H1 (cell line): Measurements from ENCODE around the gene SHISA9. TPM values are rescaled to one million over a fixed set of nuclear protein-coding genes. Genes with fewer than 3 reads are reported as not detected.

ENCODE experiments used
- CTCF ChIA-PET: fragments of 300-600 bp; sonication (Branson Sonifier 250); formaldehyde crosslinking; loops from one replicate; lab custom pipeline; 2021; ENCODE audit not compliant: partially characterized antibody; lab: Charles Lee
- POLR2A ChIA-PET: fragments of 300-600 bp; sonication (Branson Sonifier 250); formaldehyde crosslinking; loops from one replicate; lab custom pipeline; 2021; ENCODE audit warnings: inconsistent platforms; ENCODE audit not compliant: partially characterized antibody; lab: Charles Lee
- DNase-seq, 2 experiments: peaks; one replicate each; pipeline versions ENCODE4 v3.0.0 to v3.0.0-alpha.2; 2010 to 2022; ENCODE audit warnings: low spot score in 2 of 2, low read depth in 1 of 2, mixed read lengths in 1 of 2
- FAIRE-seq: peaks from 2 replicates; lab custom pipeline; 2011; peaks lifted over from hg19 to GRCh38; lab: Jason Lieb, UNC
- H2AFZ ChIP-seq: 2 replicates; pipeline ENCODE4 v1.8.1; 2012; ENCODE audit warnings: low read length, inconsistent platforms
- H2AK5ac ChIP-seq: 2 replicates; pipeline ENCODE4 v1.6.1; 2013; ENCODE audit warnings: low read depth, low read length
- H2BK120ac ChIP-seq: replicated peaks from 2 replicates; pipeline ENCODE3; 2013; ENCODE audit warnings: low read depth, low read length, inconsistent platforms
- H2BK12ac ChIP-seq: 2 replicates; pipeline ENCODE4 v1.6.1; 2013; ENCODE audit warnings: low read depth, low read length
- H2BK15ac ChIP-seq: 2 replicates; pipeline ENCODE4 v1.6.1; 2013; ENCODE audit warnings: low read length
- H2BK20ac ChIP-seq: 2 replicates; pipeline ENCODE4 v1.6.1; 2013; ENCODE audit warnings: low read length
- H2BK5ac ChIP-seq: 2 replicates; pipeline ENCODE4 v1.6.1; 2013; ENCODE audit warnings: low read depth, low read length
- H3K14ac ChIP-seq: 2 replicates; pipeline ENCODE4 v1.6.1; 2013; ENCODE audit warnings: inconsistent platforms; ENCODE audit not compliant: insufficient read length
- H3K18ac ChIP-seq: 2 replicates; pipeline ENCODE4 v1.6.1; 2013; ENCODE audit warnings: low read length; ENCODE audit errors: extremely low read depth
- H3K23ac ChIP-seq: 2 replicates; pipeline ENCODE4 v1.6.1; 2013; ENCODE audit warnings: inconsistent platforms; ENCODE audit not compliant: insufficient read length
- H3K23me2 ChIP-seq: 2 replicates; pipeline ENCODE4 v1.6.1; 2013; ENCODE audit warnings: low read depth, low read length
- H3K27ac ChIP-seq: 2 replicates; pipeline ENCODE4 v1.6.1; 2011; ENCODE audit warnings: low read depth, low read length, inconsistent platforms
- H3K27me3 ChIP-seq, 4 experiments: replicated peaks in 1 of 4; 1 replicate in 1 of 4; 2 replicates in 3 of 4; pipeline versions ENCODE4 v1.6.1 to v1.8.1; 2011 to 2013; ENCODE audit warnings: low read length in 3 of 4, mild to moderate bottlenecking in 3 of 4, inconsistent platforms in 2 of 4, mixed read lengths in 2 of 4, moderate library complexity in 1 of 4; ENCODE audit not compliant: control insufficient read depth in 3 of 4, insufficient read depth in 3 of 4; ENCODE audit errors: extremely low read depth in 1 of 4
- H3K36me3 ChIP-seq, 4 experiments: 2 replicates each; pipeline versions ENCODE4 v1.6.1 to v1.8.1; 2011 to 2013; ENCODE audit warnings: mild to moderate bottlenecking in 4 of 4, low read length in 3 of 4, moderate library complexity in 2 of 4, control low read depth in 1 of 4, inconsistent platforms in 1 of 4; ENCODE audit not compliant: insufficient read depth in 4 of 4, control insufficient read depth in 2 of 4
- H3K4ac ChIP-seq: replicated peaks from 2 replicates; pipeline ENCODE3; 2013; ENCODE audit warnings: low read length, low read depth, mixed read lengths, inconsistent platforms; ENCODE audit not compliant: insufficient read length
- H3K4me1 ChIP-seq, 4 experiments: replicated peaks in 1 of 4; 1 replicate in 1 of 4; 2 replicates in 3 of 4; pipeline versions ENCODE4 v1.6.1 to v1.8.1; 2011 to 2013; ENCODE audit warnings: low read length in 3 of 4, inconsistent platforms in 2 of 4, mixed read lengths in 1 of 4; ENCODE audit not compliant: insufficient read depth in 4 of 4, control insufficient read depth in 3 of 4
- H3K4me2 ChIP-seq, 2 experiments: 2 replicates each; pipeline versions ENCODE4 v1.6.1 to v1.8.1; 2011 to 2013; ENCODE audit warnings: low read depth in 2 of 2, low read length in 2 of 2, control low read depth in 1 of 2, inconsistent platforms in 1 of 2, mild to moderate bottlenecking in 1 of 2; ENCODE audit not compliant: insufficient read depth in 1 of 2
- H3K4me3 ChIP-seq, 4 experiments: fragments of 200-600, 300-600 bp in 1 of 4; sonication (generic), shearing (Covaris generic), sonication (Bioruptor Twin) in 1 of 4; 2 replicates each; pipeline versions ENCODE4 v1.5.1 to v1.8.1; 2011 to 2016; ENCODE audit warnings: low read length in 4 of 4, low read depth in 3 of 4, control low read depth in 2 of 4, inconsistent platforms in 2 of 4, mild to moderate bottlenecking in 2 of 4, mixed read lengths in 1 of 4, moderate library complexity in 1 of 4; ENCODE audit not compliant: insufficient read depth in 2 of 4; ENCODE audit errors: extremely low read depth in 1 of 4
- H3K56ac ChIP-seq: replicated peaks from 2 replicates; pipeline ENCODE3; 2013; ENCODE audit warnings: low read depth, mild to moderate bottlenecking, mixed read lengths, low read length, inconsistent platforms; ENCODE audit not compliant: insufficient read length
- H3K79me1 ChIP-seq: 2 replicates; pipeline ENCODE4 v1.6.1; 2013; ENCODE audit warnings: low read depth, low read length, control low read depth
- H3K79me2 ChIP-seq, 2 experiments: 2 replicates each; pipeline versions ENCODE4 v1.6.1 to v1.8.1; 2012 to 2013; ENCODE audit warnings: low read length in 2 of 2, mild to moderate bottlenecking in 2 of 2, inconsistent platforms in 1 of 2; ENCODE audit not compliant: insufficient read depth in 2 of 2, control insufficient read depth in 1 of 2
- H3K9ac ChIP-seq, 4 experiments: replicated peaks in 1 of 4; 1 replicate in 1 of 4; 2 replicates in 3 of 4; pipeline versions ENCODE4 v1.6.1 to v1.8.1; 2011 to 2013; ENCODE audit warnings: low read depth in 3 of 4, low read length in 3 of 4, control low read depth in 2 of 4, mild to moderate bottlenecking in 2 of 4, moderate library complexity in 2 of 4, inconsistent platforms in 1 of 4; ENCODE audit errors: extremely low read depth in 1 of 4
- H3K9me3 ChIP-seq, 2 experiments: 2 replicates each; pipeline versions ENCODE4 v1.6.1 to v1.8.1; 2012 to 2013; ENCODE audit warnings: mild to moderate bottlenecking in 2 of 2, moderate library complexity in 2 of 2, control low read depth in 1 of 2, inconsistent platforms in 1 of 2, low read depth in 1 of 2, low read length in 1 of 2, mixed read lengths in 1 of 2; ENCODE audit not compliant: insufficient read depth in 2 of 2
- H4K20me1 ChIP-seq, 2 experiments: replicated peaks in 1 of 2; 2 replicates each; pipeline versions ENCODE3 to v1.8.1; 2011 to 2013; ENCODE audit warnings: inconsistent platforms in 2 of 2, low read length in 2 of 2, mild to moderate bottlenecking in 1 of 2; ENCODE audit not compliant: insufficient read depth in 2 of 2, control insufficient read depth in 1 of 2
- H4K5ac ChIP-seq: 2 replicates; pipeline ENCODE4 v1.6.1; 2013; ENCODE audit warnings: low read length, low read depth, mixed read lengths, inconsistent platforms; ENCODE audit not compliant: insufficient read length
- H4K8ac ChIP-seq: 2 replicates; pipeline ENCODE4 v1.8.0; 2013; ENCODE audit warnings: mild to moderate bottlenecking, moderate library complexity, low read length, inconsistent platforms; ENCODE audit not compliant: insufficient read depth; ENCODE audit errors: extremely low read depth
- H4K91ac ChIP-seq: replicated peaks from 2 replicates; pipeline ENCODE3; 2013; ENCODE audit warnings: low read length, mixed read lengths, inconsistent platforms; ENCODE audit not compliant: insufficient read length
- BRCA1 ChIP-seq: IDR thresholded peaks from 2 replicates; pipeline ENCODE4 v1.6.1; 2012; ENCODE audit warnings: low read depth, low read length, improper control_type of control experiment
- CEBPB ChIP-seq: IDR thresholded peaks from 2 replicates; pipeline ENCODE4 v1.6.1; 2012; ENCODE audit warnings: low read depth, low read length
- CHD1 ChIP-seq: IDR thresholded peaks from 2 replicates; pipeline ENCODE4 v1.6.1; 2012; ENCODE audit warnings: low read depth, low read length, improper control_type of control experiment
- CHD2 ChIP-seq: IDR thresholded peaks from 2 replicates; pipeline ENCODE4 v1.6.1; 2012; ENCODE audit warnings: low read length, improper control_type of control experiment
- CREB1 ChIP-seq: IDR thresholded peaks from 2 replicates; pipeline ENCODE4 v1.6.1; 2012; ENCODE audit warnings: inconsistent platforms
- CTCF ChIP-seq, 3 experiments: IDR thresholded peaks; 1 replicate in 2 of 3; 2 replicates in 1 of 3; pipeline versions ENCODE4 v1.5.1 to v1.6.1; 2011; ENCODE audit warnings: low read length in 3 of 3, mild to moderate bottlenecking in 3 of 3, inconsistent platforms in 2 of 3, low read depth in 1 of 3, moderate library complexity in 1 of 3; ENCODE audit not compliant: insufficient read depth in 1 of 3; ENCODE audit errors: control extremely low read depth in 1 of 3
- JUND ChIP-seq: IDR thresholded peaks from 2 replicates; pipeline ENCODE4 v1.6.1; 2011; ENCODE audit warnings: mild to moderate bottlenecking, improper control_type of control experiment, low read length
- RAD21 ChIP-seq, 2 experiments: IDR thresholded peaks in 1 of 2; conservative IDR thresholded peaks in 1 of 2; 2 replicates each; pipeline ENCODE4 v1.6.1; 2011; ENCODE audit warnings: low read depth in 2 of 2, low read length in 2 of 2, improper control_type of control experiment in 1 of 2, inconsistent platforms in 1 of 2, mild to moderate bottlenecking in 1 of 2, moderate library complexity in 1 of 2
- RFX5 ChIP-seq: IDR thresholded peaks from 2 replicates; pipeline ENCODE4 v1.6.1; 2011; ENCODE audit warnings: low read depth, low read length, improper control_type of control experiment, borderline replicate concordance
- RXRA ChIP-seq: IDR thresholded peaks from 2 replicates; pipeline ENCODE4 v1.6.1; 2011; ENCODE audit warnings: low read depth, mild to moderate bottlenecking, low read length, moderate library complexity; ENCODE audit not compliant: insufficient read depth
- SIRT6 ChIP-seq: IDR thresholded peaks from one replicate; pipeline ENCODE4 v1.7.1; 2012; ENCODE audit warnings: low read length, inconsistent platforms
- SRF ChIP-seq: IDR thresholded peaks from 2 replicates; pipeline ENCODE4 v1.6.1; 2011; ENCODE audit warnings: mild to moderate bottlenecking, low read depth, low read length, moderate library complexity
- YY1 ChIP-seq: IDR thresholded peaks from 2 replicates; pipeline ENCODE4 v1.6.1; 2011; ENCODE audit warnings: low read depth, mild to moderate bottlenecking, low read length
- WGBS, 2 experiments: shearing (Covaris generic) in 1 of 2; methylation state at CpG; one replicate each; pipeline versions ENCODE4 v1.1.6 to v1.1.7; 2013 to 2015; ENCODE audit warnings: low lambda C conversion rate in 2 of 2, mixed read lengths in 2 of 2, inconsistent platforms in 1 of 2, low coverage in 1 of 2, missing lambda C conversion rate in 1 of 2; ENCODE audit not compliant: insufficient replicate concordance in 2 of 2, insufficient coverage in 1 of 2, insufficient read length in 1 of 2; ENCODE audit errors: extremely low coverage in 1 of 2, missing lambda C conversion rate in 1 of 2; 5-methylcytosine and 5-hydroxymethylcytosine counted together
- polyA plus RNA-seq, 7 experiments: library from polyadenylated mRNA; depleted of rRNA in 3 of 7; stranded (reverse) in 5 of 7; unstranded in 2 of 7; fragments of >200 nt in 5 of 7; fragments of 200-250 nt in 2 of 7; gene quantifications; 1 replicate in 5 of 7; 2 replicates in 1 of 7; 4 replicates in 1 of 7; pipeline versions ENCODE4 v1.2.1 to v1.2.3, GENCODE V29; 2011 to 2013; ENCODE audit warnings: missing spikeins in 2 of 7, mixed read lengths in 2 of 7
- total RNA-seq: library from RNA; stranded (reverse); fragmentation: NEBNext Ultra II Directional; extraction: Animal tissue kit (Norgen Biotek cat#: 25700); gene quantifications from 2 replicates; pipeline ENCODE4 v1.2.1, GENCODE V29; 2021

SHISA9 gene
- total and polyA plus RNA-seq, 2 of the 8 experiments (the other 6 are each of a cell fraction or from before 2014, with no cell fraction given): 25.6 to 39.8 TPM

GRCh38 chr16:12896562-12896961, 4.8 kb upstream of the SHISA9 start:
- Histone ChIP-seq H3K23me2 (peaks cover 7% of the 10 kb centered on the region), H2BK5ac (no peak overlapping the region), H3K9ac (no peak overlapping the region), H4K8ac (no peak overlapping the region), H4K5ac (no peak overlapping the region), H3K27me3 (peaks cover 0 to 2% (median 0%) of the 10 kb centered on the region in 4 experiments; a peak in 3 of 7 replicates), H3K23ac (no peak overlapping the region), H3K4me1 (peaks cover 6 to 12% (median 8%) of the 10 kb centered on the region in 4 experiments), H2BK120ac (no peak overlapping the region), H2BK20ac (no peak overlapping the region), H2AFZ (no peak overlapping the region), H3K4me3 (no peak overlapping the region), H4K91ac (no peak overlapping the region), H2BK15ac (no peak overlapping the region), H3K27ac (no peak overlapping the region), H3K56ac (no peak overlapping the region), H3K4me2 (no peak overlapping the region), H3K18ac (no peak overlapping the region), H3K14ac (no peak overlapping the region), H3K79me1 (no peaks in the 10 kb centered on the region; the same call in 1 of the 2 replicates), H3K79me2 (no peaks in the 10 kb centered on the region), H4K20me1 (peaks cover 0 to 2% of the 10 kb centered on the region in 2 experiments), H3K4ac (no peak overlapping the region), H2AK5ac (no peak overlapping the region), H3K9me3 (no peaks in the 10 kb centered on the region), H3K36me3 (no peaks in the 10 kb centered on the region), H2BK12ac (no peak overlapping the region)
- WGBS, 2 experiments: 34% methylated on average over 4 of the region's 4 CpGs; no CpG with 5 or more reads in 1 of the 2 experiments
- ChIA-PET CTCF (interaction anchor here (0.5 to 2.9 kb wide), 11 partner anchors 10 to 978 kb away, joined by 3 to 17 read pairs (median 3); no protein-coding TSS in a partner anchor), POLR2A (no interaction called here)
- no peak for DNase-seq
- TF ChIP-seq CTCF (IDR thresholded peaks at IDR 0.05; ENCODE audit: control extremely low read depth in 1 of 3, insufficient read depth in 1 of 3, low read depth in 1 of 3, low read length in 3 of 3): peak; percentile 5 to 80 (median 78)
- TF ChIP-seq CEBPB: peak; percentile 22; the same call in 1 of the 2 replicates
- no peak for TF ChIP-seq CREB1
- no peak for TF ChIP-seq JUND
- TF ChIP-seq SIRT6: no peak
- TF ChIP-seq CHD1: no peak
- TF ChIP-seq SRF: no peak
- TF ChIP-seq CHD2: no peak
- peak; percentile 86 to 93 for TF ChIP-seq RAD21 (IDR thresholded peaks at IDR 0.05 in 1 of 2, conservative IDR thresholded peaks at IDR 0.05 in 1 of 2; ENCODE audit: low read depth in 2 of 2, low read length in 2 of 2)
- TF ChIP-seq RFX5: no peak
- TF ChIP-seq RXRA: no peak
- TF ChIP-seq BRCA1: no peak
- 0 out of 2 replicates have a peak, but pooled peaks have one; percentile 11 for TF ChIP-seq YY1
- FAIRE-seq: peak; percentile 95
